Measurements from ENCODE around the gene ELOVL1. TPM values are rescaled to one million over a fixed set of nuclear protein-coding genes. Genes with fewer than 3 reads are reported as not detected.
A peak's percentile ranks its signal among the peaks of the same experiment; 100 is the strongest.

Gene ELOVL1
- total and polyA plus RNA-seq, 10 of the 15 experiments (the other 5 are each of a cell fraction or from before 2014, with no cell fraction given) = 58.5 to 139 (median 89.8) TPM

DNA sequence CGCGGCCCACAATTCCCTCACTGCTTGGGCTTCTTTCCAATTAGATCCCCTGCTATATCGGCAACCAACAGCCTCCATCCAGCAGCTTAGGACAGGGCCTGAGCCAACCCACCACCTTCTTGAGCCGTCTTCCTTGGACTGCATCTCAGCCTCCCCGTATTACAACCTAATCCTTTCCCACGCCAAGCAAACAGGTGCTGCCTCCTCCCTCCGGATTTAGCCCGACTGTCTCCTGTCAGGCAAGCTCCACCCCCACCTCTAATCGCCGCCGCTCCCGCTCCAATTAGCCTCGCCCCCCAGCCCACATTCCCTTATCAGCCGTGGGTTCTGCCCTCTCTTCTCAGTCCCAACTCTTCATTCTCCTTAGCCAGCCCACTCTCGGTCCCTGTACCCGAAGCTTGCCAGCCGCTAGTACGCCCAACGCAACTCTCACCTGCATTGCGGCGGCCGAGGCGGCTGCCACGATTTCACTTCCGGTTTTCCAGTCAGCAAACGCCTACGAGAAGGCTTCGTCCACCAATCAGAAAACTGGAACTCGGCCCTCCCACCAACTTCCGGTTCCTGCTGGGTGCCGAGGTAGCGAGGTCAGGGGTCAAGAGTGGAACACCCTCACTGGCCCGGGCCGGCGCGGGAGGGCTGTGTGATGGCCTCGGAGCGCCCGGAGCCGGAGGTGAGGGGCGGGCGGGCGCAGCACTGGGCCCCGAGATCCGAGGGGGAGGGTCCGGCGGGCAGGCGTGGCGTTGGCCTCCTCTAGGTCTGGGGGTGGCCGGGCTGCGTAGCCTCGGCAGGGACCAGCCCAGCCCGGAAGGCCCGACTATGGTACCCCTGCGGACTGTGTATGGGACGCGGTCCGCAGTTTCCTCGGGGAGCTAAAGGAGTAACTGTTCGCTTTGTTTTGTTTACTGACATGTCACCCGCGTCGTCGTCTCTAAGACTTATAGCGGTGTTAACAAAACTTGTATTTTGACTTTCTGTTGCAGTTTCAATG, 21.8 kb upstream of the ELOVL1 start, which contains the start of the genes MED8 and SZT2:
Gene MED8 (minus strand): TSS at position 475 of the 988 bp plus-strand sequence. CDS start 36 bp downstream, at position 439.
Gene SZT2 (plus strand): TSS at position 574 of the 988 bp plus-strand sequence. CDS start 70 bp downstream, at position 644.
- Histone ChIP-seq H3K4me1 (ENCODE audit: control insufficient read depth, insufficient read depth, low read length) (peaks cover 18% of the 10 kb centered on the region), H3K4me3 (peak within 1 kb of the TSS; percentile 87), H4K20me1 (ENCODE audit: control insufficient read depth, insufficient read depth) (no peaks in the 10 kb centered on the region; the same call in 1 of the 2 replicates), H2AFZ (ENCODE audit: control insufficient read depth, low read depth, low read length) (peak within 1 kb of the TSS; percentile 96), H3K79me2 (ENCODE audit: control insufficient read depth, insufficient read depth, low read length) (peaks cover 43% of the 10 kb centered on the region), H3K9ac (ENCODE audit: control insufficient read depth, insufficient read depth, low read length) (peak within 1 kb of the TSS; percentile 78), H3K27ac (ENCODE audit: control insufficient read depth, insufficient read depth) (peak within 1 kb of the TSS; percentile 82), H3K9me3 (replicated peaks; ENCODE audit: control insufficient read depth, insufficient read depth, low read length) (no peaks in the 10 kb centered on the region), H3K4me2 (ENCODE audit: control insufficient read depth, insufficient read depth) (peak within 1 kb of the TSS; percentile 93), H3K36me3 (ENCODE audit: control insufficient read depth in 2 of 2, insufficient read depth in 2 of 2, low read length in 1 of 2) (peaks cover 1 to 19% of the 10 kb centered on the region in 2 experiments), H3K27me3 (replicated peaks in 1 of 2; ENCODE audit: control insufficient read depth in 2 of 2, insufficient read depth in 2 of 2, low read length in 1 of 2) (no peaks in the 10 kb centered on the region)
- in situ Hi-C loops (cut with MboI) (no loop called here), intact Hi-C loops (cut with micrococcal nuclease; ENCODE audit: unreplicated experiment) (loop anchor here (2.0 kb wide), 1 partner anchor 21 kb away; the partner anchor contains the start of gene ELOVL1)
- TSS peak; percentile 77 for BruUV-seq (replicated peaks)
- DNase-seq (ENCODE audit: low read depth, low spot score) = peak; percentile 86
- CTCF ChIA-PET = interaction anchor here (1.0 to 3.0 kb wide), 15 partner anchors 9 to 316 kb away, joined by 3 to 14 read pairs (median 4); partner anchors contain the start of genes CDC20 and ELOVL1
- FAIRE-seq = peak; percentile 87
- WGBS (ENCODE audit: insufficient coverage, insufficient replicate concordance, low lambda C conversion rate, missing lambda C conversion rate) = 1% methylated on average over 65 of the region's 65 CpGs
- SMC1A ChIA-PET (ENCODE audit: uncharacterized antibody, unreplicated experiment) = interaction anchor here (0.5 to 3.3 kb wide), 14 partner anchors 10 to 631 kb away, joined by 3 to 14 read pairs (median 3); partner anchors contain the start of genes CDC20 and ELOVL1
- POLR2A ChIA-PET = interaction anchor here (0.6 to 4.5 kb wide), 11 partner anchors 12 to 192 kb away, joined by 3 to 15 read pairs (median 4); partner anchors contain the start of genes CDC20 and ELOVL1
- RAD21 ChIA-PET (ENCODE audit: unreplicated experiment) = interaction anchor here (0.6 to 3.4 kb wide), 11 partner anchors 11 to 163 kb away, joined by 3 to 19 read pairs (median 5); partner anchors contain the start of genes CDC20 and ELOVL1
- ATAC-seq = peak; percentile 97
- TF ChIP-seq STAT1 (conservative IDR thresholded peaks at IDR 0.05) = no peak
- no peak for TF ChIP-seq TCF7 (IDR thresholded peaks at IDR 0.05; ENCODE audit: borderline replicate concordance)
- TF ChIP-seq MYB (IDR thresholded peaks at IDR 0.05; ENCODE audit: borderline replicate concordance, low read depth, low read length) = no peak
- TF ChIP-seq RCOR1 (conservative IDR thresholded peaks at IDR 0.05; ENCODE audit: low read depth, low read length) = no peak
- peak; percentile 78; the same call in 1 of the 2 replicates for TF ChIP-seq MXI1 (IDR thresholded peaks at IDR 0.05; ENCODE audit: low read depth, low read length)
- TF ChIP-seq ZNF217 (IDR thresholded peaks at IDR 0.05) = no peak
- TF ChIP-seq MTA2 (IDR thresholded peaks at IDR 0.05; ENCODE audit: low read depth) = peak; percentile 79
- TF ChIP-seq CREB1 (IDR thresholded peaks at IDR 0.05; ENCODE audit: low read depth) = peak; percentile 80
- TF ChIP-seq, protein P1, sequence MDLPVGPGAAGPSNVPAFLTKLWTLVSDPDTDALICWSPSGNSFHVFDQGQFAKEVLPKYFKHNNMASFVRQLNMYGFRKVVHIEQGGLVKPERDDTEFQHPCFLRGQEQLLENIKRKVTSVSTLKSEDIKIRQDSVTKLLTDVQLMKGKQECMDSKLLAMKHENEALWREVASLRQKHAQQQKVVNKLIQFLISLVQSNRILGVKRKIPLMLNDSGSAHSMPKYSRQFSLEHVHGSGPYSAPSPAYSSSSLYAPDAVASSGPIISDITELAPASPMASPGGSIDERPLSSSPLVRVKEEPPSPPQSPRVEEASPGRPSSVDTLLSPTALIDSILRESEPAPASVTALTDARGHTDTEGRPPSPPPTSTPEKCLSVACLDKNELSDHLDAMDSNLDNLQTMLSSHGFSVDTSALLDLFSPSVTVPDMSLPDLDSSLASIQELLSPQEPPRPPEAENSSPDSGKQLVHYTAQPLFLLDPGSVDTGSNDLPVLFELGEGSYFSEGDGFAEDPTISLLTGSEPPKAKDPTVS (IDR thresholded peaks at IDR 0.05; ENCODE audit: low read depth, low read length) = no peak
- no peak for TF ChIP-seq EZH2 (IDR thresholded peaks at IDR 0.05; ENCODE audit: borderline replicate concordance, control insufficient read depth, low read depth, low read length)
- no peak for TF ChIP-seq ZBED1 (IDR thresholded peaks at IDR 0.05; ENCODE audit: borderline replicate concordance)
- TF ChIP-seq TAF1 (IDR thresholded peaks at IDR 0.05; ENCODE audit: borderline replicate concordance, low read depth, low read length) = peak; percentile 80
- no peak for TF ChIP-seq TARDBP (IDR thresholded peaks at IDR 0.05; ENCODE audit: borderline replicate concordance)
- peak; percentile 34; the same call in 1 of the 2 replicates for TF ChIP-seq SREBF1 (IDR thresholded peaks at IDR 0.05; ENCODE audit: low read length)
- TF ChIP-seq, protein P2, sequence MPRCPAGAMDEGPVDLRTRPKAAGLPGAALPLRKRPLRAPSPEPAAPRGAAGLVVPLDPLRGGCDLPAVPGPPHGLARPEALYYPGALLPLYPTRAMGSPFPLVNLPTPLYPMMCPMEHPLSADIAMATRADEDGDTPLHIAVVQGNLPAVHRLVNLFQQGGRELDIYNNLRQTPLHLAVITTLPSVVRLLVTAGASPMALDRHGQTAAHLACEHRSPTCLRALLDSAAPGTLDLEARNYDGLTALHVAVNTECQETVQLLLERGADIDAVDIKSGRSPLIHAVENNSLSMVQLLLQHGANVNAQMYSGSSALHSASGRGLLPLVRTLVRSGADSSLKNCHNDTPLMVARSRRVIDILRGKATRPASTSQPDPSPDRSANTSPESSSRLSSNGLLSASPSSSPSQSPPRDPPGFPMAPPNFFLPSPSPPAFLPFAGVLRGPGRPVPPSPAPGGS (IDR thresholded peaks at IDR 0.05; ENCODE audit: borderline replicate concordance, insufficient read depth, low read depth, low read length, poor library complexity, severe bottlenecking) = no peak
- TF ChIP-seq HDAC6 (IDR thresholded peaks at IDR 0.05; ENCODE audit: unreplicated experiment) = no peak
- no peak for TF ChIP-seq CHD1 (IDR thresholded peaks at IDR 0.05; ENCODE audit: low read depth, low read length)
- TF ChIP-seq ZNF622 (IDR thresholded peaks at IDR 0.05) = no peak
- TF ChIP-seq, protein P3, sequence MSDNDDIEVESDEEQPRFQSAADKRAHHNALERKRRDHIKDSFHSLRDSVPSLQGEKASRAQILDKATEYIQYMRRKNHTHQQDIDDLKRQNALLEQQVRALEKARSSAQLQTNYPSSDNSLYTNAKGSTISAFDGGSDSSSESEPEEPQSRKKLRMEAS (IDR thresholded peaks at IDR 0.05; ENCODE audit: low read depth, low read length) = no peak; the same call in 1 of the 2 replicates
